C4-2B (cell line): ENCODE data around the gene SMIM1.

ENCODE experiments used
- CTCF ChIP-seq: fragments of 450-650 bp; conservative IDR thresholded peaks from 2 replicates; pipeline ENCODE4 v1.5.1; 2017; ENCODE audit warnings: mild to moderate bottlenecking
- ZFX ChIP-seq: fragments of 450-650 bp; IDR thresholded peaks from 2 replicates; pipeline ENCODE4 v1.6.1; 2017

- TF ChIP-seq CTCF (no peak), ZFX (no peak)
Measured at GRCh38 chr1:3777647-3778589, 5.4 kb downstream of the SMIM1 start.
